ENCODE measurements around the gene ZFYVE19.

GRCh38 chr15:40846841-40847222, 39.9 kb downstream of the ZFYVE19 start:
- TF ChIP-seq CTCF (conservative IDR thresholded peaks at IDR 0.05 in 1 of 2, IDR thresholded peaks at IDR 0.05 in 1 of 2; ENCODE audit: low read depth in 1 of 2, low read length in 2 of 2) (no peak), EZH2 (IDR thresholded peaks at IDR 0.05; ENCODE audit: low read length, missing control alignments) (no peak)

Measured in fibroblast of lung (primary cell).